Measurements from ENCODE around the gene SLC6A13. TPM values are rescaled to one million over a fixed set of nuclear protein-coding genes. Genes with fewer than 3 reads are reported as not detected.

The SLC6A13 gene
- polyA plus RNA-seq, 4 donors: 3.6 to 47.4 (median 44.1) TPM

DNA sequence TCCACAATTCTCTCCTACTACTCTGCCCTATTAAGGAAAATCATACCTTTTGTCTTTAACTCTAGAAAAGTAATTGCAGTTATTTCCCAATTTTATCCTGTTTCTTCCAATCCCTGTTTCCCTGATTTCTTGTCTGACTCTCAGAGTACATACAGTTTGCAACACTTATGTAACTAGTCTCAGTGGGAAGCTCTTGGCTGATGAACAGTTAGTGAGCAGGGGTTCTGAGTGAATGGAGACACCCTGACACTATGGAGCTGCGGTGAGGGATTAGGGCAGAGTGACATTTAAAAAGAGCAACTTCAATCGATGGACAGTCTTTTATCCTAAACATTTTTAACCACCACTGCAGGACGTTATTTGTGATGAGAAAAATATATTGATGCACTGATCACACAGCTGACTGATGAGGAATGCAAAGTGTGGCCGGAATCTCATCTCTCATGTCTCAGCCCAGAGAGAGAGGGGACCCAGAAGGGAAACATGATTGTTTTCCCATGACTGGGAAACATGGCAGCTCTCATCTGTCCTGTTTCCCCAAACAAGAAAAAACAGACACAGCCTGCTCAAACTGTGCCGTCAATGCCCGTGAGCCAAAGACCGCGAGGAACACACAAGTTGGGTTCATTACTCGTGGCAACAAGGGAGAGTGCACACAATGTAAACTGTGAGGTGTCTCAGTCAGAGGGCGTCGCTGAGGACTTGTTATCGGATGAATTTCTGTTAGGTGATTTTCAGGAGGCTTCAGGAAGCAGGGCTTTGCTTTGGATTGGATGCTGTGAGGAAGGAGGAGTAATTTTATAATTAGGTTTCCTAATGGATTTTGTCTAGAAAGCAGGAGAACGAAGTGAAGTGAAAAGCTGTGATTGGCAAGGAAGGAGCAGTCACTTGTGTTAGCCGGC is 5.2 kb upstream of the SLC6A13 start:
- no peak for DNase-seq (ENCODE audit: low read depth in 4 of 4, low spot score in 3 of 4)

DNA sequence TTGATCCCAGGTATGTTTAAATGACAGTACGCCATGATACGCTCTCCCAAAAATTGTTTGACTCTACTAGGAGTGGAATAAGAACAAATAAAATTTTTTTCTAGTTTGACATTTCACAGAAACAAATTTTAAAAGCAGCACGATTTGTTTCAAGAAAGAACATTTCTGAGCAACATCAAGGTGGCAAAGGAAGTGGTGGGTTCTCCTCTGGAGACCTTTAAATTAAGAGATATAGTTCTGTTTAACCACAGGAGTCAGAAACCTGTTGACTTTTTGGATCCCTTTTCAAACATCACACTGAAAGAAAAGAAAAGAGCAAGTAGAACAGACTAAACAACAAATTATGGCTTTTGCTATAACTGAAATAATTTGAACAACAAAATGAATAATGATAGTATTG is 2.5 kb upstream of the SLC6A13 start:
- no peak for DNase-seq (ENCODE audit: low read depth in 4 of 4, low spot score in 3 of 4)

DNA sequence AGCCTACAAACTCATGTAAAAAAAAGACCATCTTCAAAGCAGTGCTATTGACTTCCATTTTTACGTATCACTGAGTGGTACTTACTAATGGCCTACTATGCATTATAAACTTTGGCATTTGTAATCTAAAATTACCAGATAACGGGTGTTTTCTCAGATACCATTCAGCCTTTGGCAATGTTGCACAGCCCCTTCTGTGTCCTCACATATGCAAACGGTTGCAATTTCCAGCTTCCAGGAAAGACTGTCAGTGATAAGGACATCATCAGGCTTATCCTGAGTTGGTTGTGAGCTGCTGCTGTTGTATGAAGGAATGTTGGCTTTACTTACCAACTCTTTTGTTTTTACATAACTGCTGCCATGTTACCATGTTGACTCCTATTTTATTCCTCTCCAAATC is 1.6 kb upstream of the SLC6A13 start:
- no peak for DNase-seq (ENCODE audit: low read depth in 4 of 4, low spot score in 3 of 4)

DNA sequence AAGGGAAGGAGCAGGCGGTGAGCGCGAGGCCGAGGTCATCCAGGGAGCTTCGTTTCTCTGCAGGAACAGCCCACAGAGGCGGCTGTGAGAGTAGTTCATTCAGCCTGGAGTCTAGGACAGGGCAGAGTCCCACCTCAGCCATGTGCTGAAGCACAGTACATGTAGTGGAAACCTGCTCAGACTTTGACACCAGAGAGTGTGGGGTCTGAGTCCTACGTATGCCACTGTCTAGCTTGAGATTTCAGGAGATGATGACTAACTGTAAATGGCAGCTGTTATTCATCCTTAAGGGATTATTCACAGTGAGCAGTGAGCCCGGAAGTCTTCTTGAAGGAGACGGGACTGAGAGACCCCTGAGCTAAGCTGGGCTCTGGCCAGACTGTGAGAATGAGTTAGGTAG is 938 bp upstream of the SLC6A13 start:
- DNase-seq (ENCODE audit: low read depth in 4 of 4, low spot score in 3 of 4): no peak

DNA sequence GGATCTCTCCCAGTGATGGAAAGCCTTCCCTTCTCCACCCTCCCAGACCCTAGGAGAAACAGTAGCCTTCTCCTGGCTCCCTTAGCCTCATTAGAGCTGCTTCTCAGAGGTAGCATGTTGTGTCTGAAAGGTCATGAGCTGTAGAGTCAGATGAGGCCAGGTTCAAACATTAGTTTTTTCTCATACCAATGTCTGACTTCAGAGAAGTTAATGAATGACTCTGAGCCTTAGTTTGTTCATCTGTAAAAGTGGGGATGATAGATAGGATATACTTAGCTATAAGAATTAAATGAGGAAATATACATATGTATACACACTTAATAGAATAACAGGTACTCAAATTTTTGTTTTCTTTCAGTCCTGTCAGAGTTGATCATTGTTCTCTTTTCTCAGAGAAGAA is 523 bp downstream of the SLC6A13 start:
- no peak for DNase-seq (ENCODE audit: low read depth in 4 of 4, low spot score in 3 of 4)

DNA sequence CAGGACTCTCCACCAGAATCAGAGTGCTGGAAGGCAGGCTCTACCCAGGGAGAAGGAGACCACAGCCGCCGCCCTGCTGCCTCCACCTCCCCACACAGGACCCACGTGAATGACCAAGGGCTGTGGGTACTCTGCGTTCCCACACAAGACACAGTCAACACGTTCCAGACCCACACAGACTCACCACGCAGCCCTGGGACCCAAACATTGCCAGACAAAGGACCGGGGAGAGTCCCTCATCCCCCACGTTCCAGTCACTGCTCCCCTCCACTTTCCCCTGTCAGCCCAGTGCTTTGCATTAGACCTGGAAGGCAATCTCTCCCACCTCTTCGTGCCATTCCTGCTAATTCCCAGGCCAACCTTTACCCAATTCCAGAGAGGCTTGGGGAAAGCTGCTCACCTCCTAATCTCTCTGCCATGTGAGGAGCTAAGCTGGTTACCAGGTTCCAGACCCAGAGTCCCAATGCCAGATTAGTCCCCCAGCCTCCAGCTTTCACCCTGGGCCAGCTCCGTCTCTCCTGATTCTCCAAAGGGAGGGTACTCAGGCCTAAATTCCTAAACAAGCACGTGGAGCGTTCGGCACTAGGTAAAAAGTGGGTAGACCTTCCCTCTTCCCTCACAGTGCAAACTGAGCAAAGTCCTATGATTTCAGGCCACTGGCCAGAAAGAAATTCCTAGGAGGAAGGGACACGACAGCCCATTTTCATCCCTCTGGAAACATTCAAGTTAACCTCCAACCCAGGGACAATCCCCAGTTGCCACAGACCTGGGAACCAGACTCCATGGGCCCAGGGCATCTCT is 4.9 kb downstream of the SLC6A13 start:
- DNase-seq (ENCODE audit: low read depth in 4 of 4, low spot score in 3 of 4): no peak

DNA sequence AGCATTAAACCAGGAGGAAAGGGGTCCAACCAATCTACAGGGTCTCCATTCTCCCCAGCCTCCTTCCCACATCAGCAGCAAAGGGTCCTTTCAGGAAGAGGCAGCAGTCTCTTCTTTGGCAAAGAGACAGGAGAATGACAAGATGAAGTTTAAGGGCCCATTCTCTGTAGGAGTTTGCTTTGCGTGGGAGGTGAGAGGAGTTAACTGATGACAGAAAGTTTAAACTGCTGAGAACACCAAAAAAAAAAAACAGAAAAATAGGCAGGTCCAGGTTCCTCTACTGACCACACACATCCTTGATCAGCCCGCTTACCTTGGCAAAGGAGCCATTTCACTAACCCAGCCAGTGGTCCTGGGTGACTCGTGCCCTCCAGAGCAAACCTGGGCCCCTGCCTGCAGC is 5.7 kb downstream of the SLC6A13 start:
- no peak for DNase-seq (ENCODE audit: low read depth in 4 of 4, low spot score in 3 of 4)

DNA sequence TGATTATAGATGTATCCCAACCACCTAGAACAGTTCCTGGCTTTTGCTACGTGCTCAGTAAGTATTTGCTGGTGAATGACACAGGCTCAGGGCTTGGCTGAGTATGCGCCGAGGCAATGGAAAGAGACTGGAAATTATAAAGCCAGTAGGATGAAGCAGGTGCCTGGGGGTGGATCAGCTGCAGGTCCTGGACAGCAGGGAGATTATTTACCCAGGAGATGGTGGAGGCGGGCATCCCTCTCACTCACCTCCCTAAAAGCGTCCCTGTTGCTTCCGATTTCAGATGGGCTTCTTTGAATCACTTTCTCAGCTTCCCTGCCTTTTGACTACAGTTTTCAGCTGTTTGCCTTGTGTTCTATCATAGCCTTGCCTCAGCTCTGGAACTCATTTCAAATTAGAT is 6.4 kb downstream of the SLC6A13 start:
- no peak for DNase-seq (ENCODE audit: low read depth in 4 of 4, low spot score in 3 of 4)

DNA sequence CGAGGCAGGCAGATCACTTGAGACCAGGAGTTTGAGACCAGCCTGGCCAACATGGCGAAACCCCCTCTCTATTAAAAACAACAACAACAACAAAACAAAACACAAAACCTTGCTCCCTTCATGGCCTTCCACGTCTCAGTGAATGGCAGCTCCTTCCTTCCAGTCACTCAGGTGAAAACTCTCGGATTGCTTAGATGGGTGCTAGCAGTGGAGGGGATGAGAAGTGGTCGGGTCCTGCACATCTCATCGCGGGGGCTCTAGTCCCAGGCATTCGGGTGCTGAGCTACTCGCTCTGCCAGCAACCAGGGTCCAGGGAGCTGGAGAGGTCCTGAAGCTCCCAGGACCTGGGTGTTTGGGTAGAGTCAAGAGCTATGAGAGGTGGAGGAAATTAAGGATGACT is 7.7 kb downstream of the SLC6A13 start:
- no peak for DNase-seq (ENCODE audit: low read depth in 4 of 4, low spot score in 3 of 4)

DNA sequence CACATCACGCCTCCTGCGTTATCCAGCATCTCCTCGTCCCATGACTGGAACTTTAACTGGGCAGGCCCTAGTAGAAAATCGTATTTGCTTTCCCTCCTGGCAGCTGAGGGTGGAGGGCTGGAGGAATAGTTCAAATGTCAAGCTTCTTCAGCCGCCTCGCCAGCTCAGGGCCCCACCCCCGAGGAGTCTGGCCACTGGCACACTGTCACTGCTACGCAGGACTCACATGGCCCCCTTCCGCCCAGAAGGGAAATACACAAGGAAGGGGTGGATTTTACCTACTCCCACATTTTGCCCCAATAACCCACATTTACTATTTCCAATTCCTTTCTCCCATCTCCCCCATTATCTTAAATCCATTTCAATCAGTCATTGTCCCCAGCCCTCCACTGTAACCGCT is 8.6 kb downstream of the SLC6A13 start:
- DNase-seq (ENCODE audit: low read depth in 4 of 4, low spot score in 3 of 4): no peak

DNA sequence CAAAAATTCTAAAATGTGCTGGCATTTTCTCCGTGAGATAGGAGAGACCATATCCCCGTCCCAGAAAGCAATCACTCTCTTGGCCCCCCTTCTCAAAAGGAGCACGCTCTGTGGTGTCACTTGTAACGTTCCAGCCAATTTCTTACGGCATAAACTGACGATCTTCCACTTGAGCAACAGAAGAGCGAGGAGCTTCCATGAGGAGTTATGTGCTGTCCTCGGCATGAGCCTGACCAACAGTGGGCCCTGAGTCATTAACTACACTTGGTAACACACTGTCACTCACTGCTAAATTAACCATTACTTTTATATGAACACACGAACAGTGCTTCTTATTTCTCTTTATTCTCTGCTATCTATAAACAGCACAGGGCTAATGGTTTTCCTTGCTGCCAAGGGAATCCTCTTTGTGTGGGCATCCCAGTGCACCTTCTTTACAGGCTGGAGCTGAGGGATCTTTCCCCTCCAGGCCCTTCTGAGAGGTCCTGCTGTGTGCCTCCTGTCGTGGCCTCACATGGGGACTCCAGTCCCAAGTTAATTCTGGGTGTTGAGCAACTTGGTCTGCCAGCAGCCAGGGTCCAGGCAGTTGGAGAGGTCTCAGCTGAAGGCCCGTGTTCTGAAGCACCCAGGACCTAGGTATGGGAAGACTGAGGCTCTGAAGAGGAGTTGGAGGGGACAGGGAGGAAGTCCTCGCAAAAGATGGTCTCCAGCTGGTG is 9.4 kb downstream of the SLC6A13 start:
- DNase-seq (ENCODE audit: low read depth in 4 of 4, low spot score in 3 of 4): no peak

DNA sequence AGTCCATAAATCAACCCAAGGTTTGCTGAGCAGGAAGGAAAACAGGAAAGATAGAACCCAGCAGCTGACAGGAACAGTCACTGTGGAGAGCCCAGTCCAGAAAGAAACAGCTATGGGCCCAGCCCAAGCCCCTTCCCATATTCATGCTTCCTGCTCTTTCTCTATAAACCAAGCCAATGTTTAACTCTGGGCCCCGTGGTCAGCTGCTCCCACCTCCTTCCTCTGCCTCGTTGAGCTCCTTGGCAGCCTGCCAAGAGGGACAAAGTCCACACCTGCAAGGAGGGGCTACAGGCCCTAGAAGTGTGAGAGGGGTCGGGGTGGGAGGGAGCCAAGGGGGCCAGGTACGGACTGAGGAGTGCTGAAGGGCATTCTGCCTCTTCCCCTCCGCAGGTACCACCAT is 10.0 kb downstream of the SLC6A13 start:
- DNase-seq (ENCODE audit: low read depth in 4 of 4, low spot score in 3 of 4): peak; percentile 62 to 81 (median 71)

DNA sequence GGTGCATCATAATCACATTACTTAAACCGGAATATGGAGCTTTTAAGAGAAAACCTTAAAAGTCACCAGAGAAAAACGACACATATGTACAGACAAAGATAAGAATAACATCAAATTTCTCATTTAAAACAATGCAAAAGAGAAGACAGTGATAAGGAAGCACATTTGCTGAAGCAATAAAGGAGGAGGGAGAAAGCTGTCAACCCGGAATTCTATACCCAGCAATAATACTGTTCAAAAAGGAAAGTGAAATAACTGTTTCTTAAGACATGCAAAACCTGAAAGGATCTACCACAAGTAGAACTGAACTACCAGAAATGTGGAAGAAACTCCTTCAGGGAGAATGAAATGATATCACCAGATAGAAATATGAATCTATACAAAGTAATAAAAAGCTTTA is 15.4 kb downstream of the SLC6A13 start:
- no peak for DNase-seq (ENCODE audit: low read depth in 4 of 4, low spot score in 3 of 4)

DNA sequence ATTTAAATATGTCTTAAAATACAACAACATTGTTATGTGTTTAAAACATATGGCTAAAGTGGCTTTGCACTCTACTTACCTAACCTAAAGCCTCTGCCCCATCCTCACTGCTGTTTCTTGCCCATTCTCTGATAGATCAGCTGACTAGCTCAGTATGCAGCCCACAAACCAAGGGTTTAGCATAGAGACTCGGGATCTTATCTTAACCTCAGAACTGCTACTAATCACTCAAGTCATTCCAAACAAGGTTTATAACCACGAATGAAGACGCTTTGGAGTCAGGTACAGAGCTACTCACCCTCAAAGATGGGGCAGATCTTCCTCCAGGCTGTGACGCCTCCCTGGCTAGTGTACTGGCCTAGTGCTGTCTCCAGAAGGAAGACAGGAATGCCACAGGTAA is 19.3 kb downstream of the SLC6A13 start:
- no peak for DNase-seq (ENCODE audit: low read depth in 4 of 4, low spot score in 3 of 4)

DNA sequence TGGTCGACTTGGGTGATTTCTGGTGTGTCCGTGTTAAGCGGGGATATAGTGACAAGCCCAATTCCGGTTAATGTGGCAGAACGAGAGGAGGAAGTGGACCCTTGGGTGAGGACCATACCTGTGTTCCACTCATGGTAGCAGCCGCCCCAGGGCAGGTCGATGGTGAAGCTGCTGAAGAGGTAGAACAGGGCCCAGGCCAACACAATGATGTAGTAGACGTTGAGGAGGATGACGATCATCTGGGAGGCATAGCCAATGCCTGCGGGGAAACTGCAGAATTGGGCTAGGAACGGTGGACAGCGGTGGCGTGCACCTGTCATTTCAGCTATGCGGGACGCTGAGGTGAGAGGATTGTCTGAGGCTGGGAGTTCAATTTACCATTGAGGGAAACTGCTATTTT is 20.1 kb downstream of the SLC6A13 start:
- DNase-seq (ENCODE audit: low read depth in 4 of 4, low spot score in 3 of 4): no peak

DNA sequence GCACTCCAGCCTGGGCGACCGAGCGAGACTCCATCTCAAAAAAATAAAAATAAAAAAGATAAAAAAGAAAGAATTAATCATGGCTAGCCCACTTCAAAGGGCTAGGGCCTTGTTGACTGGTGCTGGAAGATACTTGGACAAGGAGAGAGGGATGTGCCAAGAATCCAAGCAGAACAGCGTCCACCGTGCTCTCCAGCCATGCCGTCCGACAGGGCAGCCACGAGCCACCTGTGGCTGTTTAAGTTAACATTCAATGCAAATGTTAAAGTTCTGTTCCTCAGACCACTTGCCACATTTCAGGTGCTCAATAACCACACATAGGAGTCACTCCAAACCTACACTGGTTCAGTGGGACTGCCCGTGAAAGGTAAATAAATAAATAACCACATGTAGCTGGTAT is 21.4 kb downstream of the SLC6A13 start:
- DNase-seq (ENCODE audit: low read depth in 4 of 4, low spot score in 3 of 4): no peak

DNA sequence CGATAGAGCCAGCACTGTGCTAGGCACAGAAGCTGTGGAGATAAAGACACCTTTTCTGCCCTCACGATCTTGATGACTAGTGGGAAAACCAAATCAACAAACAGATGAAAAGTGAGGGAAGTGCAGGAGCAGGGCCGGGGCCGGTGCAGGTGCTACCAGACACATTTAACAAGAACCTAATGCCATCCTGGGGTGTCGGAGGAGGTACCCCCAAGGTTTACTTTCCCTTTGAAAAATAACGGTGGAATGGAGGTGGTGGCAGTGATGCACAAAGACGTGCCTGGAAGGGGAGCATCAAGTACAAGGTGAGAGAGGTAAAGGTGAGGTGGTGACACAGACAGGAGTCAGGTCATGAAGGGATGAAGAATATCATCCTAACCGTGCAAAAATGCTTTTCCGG is 22.1 kb downstream of the SLC6A13 start:
- no peak for DNase-seq (ENCODE audit: low read depth in 4 of 4, low spot score in 3 of 4)

DNA sequence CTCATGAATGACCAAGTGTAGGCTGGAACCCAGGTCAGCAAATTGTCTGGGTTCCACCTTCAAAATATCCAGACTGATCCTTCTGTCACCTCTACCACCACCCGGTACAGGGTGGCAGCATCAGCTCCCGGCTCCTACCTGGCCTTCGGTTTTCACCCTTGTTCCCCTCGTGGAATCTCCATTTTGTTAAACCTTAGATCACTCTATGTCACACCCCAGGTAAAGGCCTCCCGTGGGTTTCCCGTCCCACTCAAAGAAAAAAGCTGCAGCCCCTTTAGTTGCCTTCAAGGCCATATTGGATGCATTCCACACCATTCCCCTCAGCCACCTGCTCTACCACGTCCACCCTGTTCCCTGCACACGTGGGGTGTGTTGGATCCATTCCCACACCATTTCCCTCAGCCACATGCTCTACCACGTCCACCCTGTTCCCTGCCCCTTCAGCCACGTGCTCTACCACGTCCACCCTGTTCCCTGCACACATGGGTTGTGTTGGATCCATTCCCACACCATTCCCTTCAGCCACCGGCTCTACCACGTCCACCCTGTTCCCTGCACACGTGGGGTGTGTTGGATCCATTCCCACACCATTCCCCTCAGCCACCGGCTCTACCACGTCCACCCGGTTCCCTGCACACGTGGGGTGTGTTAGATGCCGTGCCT is 23.8 kb downstream of the SLC6A13 start:
- no peak for DNase-seq (ENCODE audit: low read depth in 4 of 4, low spot score in 3 of 4)

DNA sequence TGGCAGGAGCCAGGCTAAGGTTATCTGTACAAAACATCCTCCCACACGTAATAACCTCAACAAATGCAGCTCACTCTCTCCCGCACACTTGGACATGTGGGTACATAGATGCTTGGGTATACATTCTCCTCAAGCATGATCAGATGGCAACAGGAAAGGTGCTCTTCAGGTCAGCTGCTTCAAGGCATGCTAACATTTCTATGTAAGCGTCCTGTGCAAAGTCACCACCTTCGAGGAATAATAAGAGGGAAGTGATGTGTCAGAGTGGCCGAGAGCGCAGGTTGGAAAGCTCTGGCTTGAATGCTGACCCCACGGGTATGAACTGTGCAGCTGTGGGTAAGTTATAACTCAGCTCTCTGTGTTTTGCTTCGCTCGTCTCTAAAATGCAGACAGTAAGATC is 24.5 kb downstream of the SLC6A13 start:
- no peak for DNase-seq (ENCODE audit: low read depth in 4 of 4, low spot score in 3 of 4)

DNA sequence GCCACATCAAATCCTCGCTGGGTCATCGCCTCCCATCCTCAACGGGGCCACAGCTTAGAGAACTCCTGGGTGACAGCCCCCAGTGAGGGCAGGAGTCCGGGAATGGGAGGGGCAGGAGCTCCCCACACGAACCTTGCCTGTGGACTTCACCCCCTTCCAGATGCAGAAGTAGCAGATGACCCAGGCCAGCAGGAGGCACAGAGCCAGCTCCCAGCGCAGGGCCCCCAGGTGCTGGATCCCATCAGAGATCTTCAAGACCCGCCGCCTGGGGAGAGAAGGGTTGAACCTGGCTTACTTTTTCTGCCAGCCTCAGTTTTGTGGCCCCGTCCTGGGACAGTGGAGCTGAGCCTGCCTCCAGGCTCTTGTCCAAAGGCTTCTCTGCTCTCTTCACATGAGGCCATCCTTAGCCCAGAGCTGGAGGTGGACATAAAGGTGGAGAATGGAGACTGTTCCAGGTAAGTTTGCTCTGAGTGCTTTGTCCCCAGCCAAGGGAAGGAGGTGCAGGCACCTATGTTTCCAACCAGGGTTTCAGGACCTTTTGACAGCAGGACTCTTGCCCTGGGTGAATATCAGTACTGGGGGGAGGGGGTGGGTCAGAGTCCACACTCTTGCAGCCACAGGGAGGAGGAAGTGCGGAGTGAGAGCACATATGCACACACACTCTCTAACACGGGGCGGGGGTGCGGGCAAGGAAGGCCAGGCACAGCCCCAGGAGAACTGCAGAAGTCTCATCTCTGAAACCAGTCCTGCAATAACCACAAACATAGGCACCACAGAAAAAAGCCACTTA is 25.4 kb downstream of the SLC6A13 start:
- DNase-seq (ENCODE audit: low read depth in 4 of 4, low spot score in 3 of 4): no peak

Data from left renal pelvis (tissue), 4 donors.